K562 (cell line): Measurements from ENCODE around the gene SGPL1. TPM values are rescaled to one million over a fixed set of nuclear protein-coding genes. Genes with fewer than 3 reads are reported as not detected.

Experiments
- ATAC-seq: fragments of 200-7000 bp; cut with Tn5 transposase; 3 replicates; pipeline ENCODE4 v1.9.1; 2020; ENCODE audit warnings: moderate library complexity
- BruUV-seq: library from RNA; stranded (reverse); fragments of 400-500 nt; replicated peaks from 2 replicates; lab custom pipeline; 2021; lab: Mats Ljungman, UMichigan
- CTCF ChIA-PET: fragments of 300-600 bp; formaldehyde crosslinking; extraction: SDS; loops from one replicate; lab custom pipeline; 2021; ENCODE audit warnings: low intra/inter-chr PET ratio; lab: Yijun Ruan, JAX
- POLR2A ChIA-PET: fragments of 300-600, 350-650 bp; sonication (Branson Sonifier 250); formaldehyde crosslinking; extraction: SDS; loops from one replicate; lab custom pipeline; 2021; ENCODE audit warnings: antibody characterized with exemption, inconsistent platforms; lab: Yijun Ruan, JAX
- DNase-seq, 4 experiments: peaks; one replicate each; pipeline versions ENCODE4 v3.0.0 to v3.0.0-alpha.2; 2011 to 2018; ENCODE audit warnings: low spot score in 3 of 4, mixed read lengths in 3 of 4; ENCODE audit errors: extremely low read depth in 1 of 4
- FAIRE-seq: peaks from 2 replicates; lab custom pipeline; 2011; peaks lifted over from hg19 to GRCh38; lab: Jason Lieb, UNC
- H2AFZ ChIP-seq: 2 replicates; pipeline ENCODE4 v1.6.0; 2011; ENCODE audit warnings: low read depth, low read length, control low read depth, inconsistent platforms
- H3K27ac ChIP-seq: fragments of 200-600 bp; 3 replicates; pipeline ENCODE4 v1.8.0; 2011; ENCODE audit warnings: low read depth, mild to moderate bottlenecking, control low read depth, inconsistent platforms, low read length, moderate library complexity, mixed read lengths; ENCODE audit errors: extremely low read depth
- H3K27me3 ChIP-seq, 2 experiments: fragments of 300-600 bp in 1 of 2; 2 replicates in 1 of 2; 3 replicates in 1 of 2; pipeline versions ENCODE4 v1.6.0 to v1.8.0; 2011; ENCODE audit warnings: inconsistent platforms in 2 of 2, low read length in 2 of 2, mild to moderate bottlenecking in 1 of 2, mixed read lengths in 1 of 2, moderate library complexity in 1 of 2; ENCODE audit not compliant: control insufficient read depth in 2 of 2, insufficient read depth in 2 of 2
- H3K36me3 ChIP-seq: fragments of 300-600 bp; 3 replicates; pipeline ENCODE4 v1.8.0; 2011; ENCODE audit warnings: mild to moderate bottlenecking, low read length, inconsistent platforms; ENCODE audit not compliant: control insufficient read depth, insufficient read depth
- H3K4me1 ChIP-seq, 2 experiments: fragments of 200-600 bp in 1 of 2; replicated peaks in 1 of 2; 2 replicates in 1 of 2; 3 replicates in 1 of 2; pipeline versions ENCODE4 v1.5.1 to v1.8.0; 2011; ENCODE audit warnings: inconsistent platforms in 2 of 2, low read length in 2 of 2, mild to moderate bottlenecking in 1 of 2, mixed read lengths in 1 of 2, moderate library complexity in 1 of 2; ENCODE audit not compliant: control insufficient read depth in 2 of 2, insufficient read depth in 2 of 2
- H3K4me2 ChIP-seq: 2 replicates; pipeline ENCODE4 v1.6.1; 2011; ENCODE audit warnings: low read length, control low read depth, inconsistent platforms, mixed read lengths; ENCODE audit not compliant: insufficient read depth
- H3K4me3 ChIP-seq: fragments of 200-600 bp; sonication (generic), shearing (Covaris generic); 2 replicates; pipeline ENCODE4 v1.5.1; 2016; ENCODE audit warnings: control low read depth, inconsistent platforms
- H3K79me2 ChIP-seq: fragments of 200-600 bp; 3 replicates; pipeline ENCODE4 v1.8.0; 2011; ENCODE audit warnings: low read length, inconsistent platforms; ENCODE audit not compliant: control insufficient read depth, insufficient read depth
- H3K9ac ChIP-seq, 2 experiments: 2 replicates each; pipeline versions ENCODE4 v1.6.0 to v1.6.1; 2011; ENCODE audit warnings: low read depth in 2 of 2, low read length in 2 of 2, control low read depth in 1 of 2, inconsistent platforms in 1 of 2, mild to moderate bottlenecking in 1 of 2, mixed read lengths in 1 of 2; ENCODE audit not compliant: insufficient read depth in 1 of 2
- H3K9me1 ChIP-seq: one replicate; pipeline ENCODE4 v1.6.0; 2011; ENCODE audit warnings: inconsistent platforms, mild to moderate bottlenecking, low read length, moderate library complexity; ENCODE audit not compliant: control insufficient read depth, insufficient read depth
- H3K9me3 ChIP-seq: replicated peaks from 2 replicates; pipeline ENCODE4 v1.5.1; 2011; ENCODE audit warnings: low read depth, low read length, inconsistent platforms; ENCODE audit not compliant: control insufficient read depth, insufficient read depth
- H4K20me1 ChIP-seq: replicated peaks from 2 replicates; pipeline ENCODE4 v1.6.1; 2011; ENCODE audit warnings: low read length, inconsistent platforms, mixed read lengths; ENCODE audit not compliant: control insufficient read depth, insufficient read depth
- EGR1 ChIP-seq: fragments of 450-650 bp; conservative IDR thresholded peaks from 2 replicates; pipeline ENCODE4 v1.6.1; 2017; ENCODE audit warnings: mild to moderate bottlenecking
- PRDM10 ChIP-seq: fragments of 450-650 bp; IDR thresholded peaks from 2 replicates; pipeline ENCODE4 v1.6.1; 2018; ENCODE audit not compliant: partially characterized antibody
- PTRF ChIP-seq: fragments of 450-650 bp; IDR thresholded peaks from 2 replicates; pipeline ENCODE4 v1.6.1; 2016; ENCODE audit warnings: mild to moderate bottlenecking, missing genetic modification characterization, missing compliant biosample characterization
- TAF15 ChIP-seq: fragments of 200-400 bp; formaldehyde crosslinking; IDR thresholded peaks from 2 replicates; pipeline ENCODE4 v1.6.1; 2017; ENCODE audit warnings: mild to moderate bottlenecking, low read depth, low read length, moderate library complexity
- ZBTB11 ChIP-seq, 3 experiments: fragments of 200-800 bp in 1 of 3; fragments of 250-450 bp in 1 of 3; fragments of 450-650 bp in 1 of 3; sonication (Bioruptor Pico) in 1 of 3; sonication (Bioruptor generic) in 1 of 3; formaldehyde crosslinking in 1 of 3; IDR thresholded peaks; 2 replicates each; pipeline versions ENCODE4 v1.6.1 to v1.8.0; 2016 to 2022; ENCODE audit warnings: mild to moderate bottlenecking in 2 of 3, missing genetic modification characterization in 2 of 3, missing compliant biosample characterization in 1 of 3, moderate library complexity in 1 of 3
- ZFP30 ChIP-seq: fragments of 250-450 bp; sonication (Bioruptor Pico); IDR thresholded peaks from 2 replicates; pipeline ENCODE4 v1.8.0; 2022; ENCODE audit warnings: moderate library complexity, mild to moderate bottlenecking, inconsistent platforms, borderline replicate concordance
- ZNF24 ChIP-seq: fragments of 450-650 bp; IDR thresholded peaks from 2 replicates; pipeline ENCODE4 v1.6.1; 2016
- ZNF3 ChIP-seq: fragments of 250-450 bp; sonication (Bioruptor Pico); IDR thresholded peaks from 2 replicates; pipeline ENCODE4 v1.5.0; 2021; ENCODE audit warnings: mild to moderate bottlenecking, moderate library complexity
- WGBS: fragments of 100-300 bp; shearing (Covaris generic); methylation state at CpG from one replicate; pipeline ENCODE4 v1.1.6; 2016; ENCODE audit warnings: low coverage, mixed read lengths; ENCODE audit not compliant: insufficient coverage; ENCODE audit errors: missing lambda C conversion rate; 5-methylcytosine and 5-hydroxymethylcytosine counted together
- in situ Hi-C: fragments of 300-500 bp; cut with MboI; formaldehyde crosslinking; loops from 4 replicates; pipeline ENCODE4 v1.15.0; 2018; ENCODE audit warnings: inconsistent platforms, mixed read lengths
- intact Hi-C: fragments of 100-400 bp; cut with micrococcal nuclease; formaldehyde crosslinking; loops from 2 replicates; pipeline ENCODE4 v1.14.2; 2022
- polyA plus RNA-seq, 8 experiments: library from polyadenylated mRNA; depleted of rRNA in 4 of 8; stranded (reverse) in 5 of 8; unstranded in 3 of 8; fragments of >200 nt; fragmentation: Nextera tagmentation in 2 of 8; fragmentation: Illumina TruSeq in 1 of 8; extraction: Ambion mirVana in 2 of 8; extraction: Trizol in 1 of 8; gene quantifications; 2 replicates each; pipeline versions ENCODE4 v1.2.1 to v1.2.3, GENCODE V29; 2011 to 2014; ENCODE audit warnings: inconsistent platforms in 1 of 8, missing spikeins in 1 of 8
- total RNA-seq, 7 experiments: library from RNA; depleted of rRNA in 6 of 7; stranded (reverse); fragments of >200 nt in 6 of 7; fragmentation: Illumina TruSeq in 2 of 7; extraction: Trizol in 2 of 7; gene quantifications; 2 replicates each; pipeline versions ENCODE4 v1.2.1 to v1.2.3, GENCODE V29; 2011 to 2021; ENCODE audit warnings: low replicate concordance in 1 of 7

SGPL1 gene
- total and polyA plus RNA-seq, 9 of the 15 experiments (the other 6 are each of a cell fraction or from before 2014, with no cell fraction given): 6.0 to 18.0 (median 8.7) TPM

- no peak for FAIRE-seq
- POLR2A ChIA-PET: interaction anchor here (0.5 to 1.4 kb wide), 3 partner anchors 9 to 199 kb away, joined by 3 to 5 read pairs (median 4); no protein-coding TSS in a partner anchor
- Histone ChIP-seq H3K4me2 (no peak overlapping the region), H3K9me3 (no peaks in the 10 kb centered on the region), H3K9ac (no peak overlapping the region), H2AFZ (no peak overlapping the region), H3K9me1 (no peaks in the 10 kb centered on the region), H3K4me3 (no peak overlapping the region), H4K20me1 (no peaks in the 10 kb centered on the region), H3K27me3 (no peaks in the 10 kb centered on the region), H3K27ac (no peak overlapping the region), H3K4me1 (peaks cover 11 to 20% of the 10 kb centered on the region in 2 experiments), H3K36me3 (no peaks in the 10 kb centered on the region), H3K79me2 (no peaks in the 10 kb centered on the region)
- in situ Hi-C loops (no loop called here), intact Hi-C loops (no loop called here)
- BruUV-seq: no TSS peak
- DNase-seq: peak in 2 of 4 experiments; percentile 14
- WGBS: 17% methylated on average over 9 of the region's 9 CpGs
- no peak for ATAC-seq
- CTCF ChIA-PET: no interaction called here
- TF ChIP-seq ZNF3 (CRISPR knock-in tag) (no peak), ZBTB11 (CRISPR knock-in tag; IDR thresholded peaks at IDR 0.05) (no peak), ZFP30 (no peak), TAF15 (no peak), EGR1 (peak; percentile 22; the same call in 1 of the 2 replicates), ZNF24 (no peak), PRDM10 (peak; percentile 31), PTRF (tag) (no peak)
These were observed 37.4 kb upstream of the SGPL1 start for GRCh38 chr10:70778267-70778924.
